Body of pancreas (tissue), 4 donors: Measurements from ENCODE around the gene AZIN2.

Experiments used
- CTCF ChIP-seq, 7 experiments: fragments of 450-650 bp in 4 of 7; fragments of 200-600 bp in 3 of 7; sonication (generic) in 3 of 7; IDR thresholded peaks; one replicate each; pipeline ENCODE4 v1.5.1; 2016 to 2019; ENCODE audit warnings: antibody characterized with exemption in 7 of 7
- POLR2A ChIP-seq, 3 donors: fragments of 450-650 bp; IDR thresholded peaks; one replicate each; pipeline ENCODE4 v1.6.1; 2016; ENCODE audit warnings: antibody characterized with exemption in 3 of 3, mild to moderate bottlenecking in 2 of 3

GRCh38 chr1:33096363-33097005 lies 15.5 kb downstream of the AZIN2 start:
- TF ChIP-seq CTCF (IDR thresholded peaks at IDR 0.05) = no peak
- TF ChIP-seq POLR2A (IDR thresholded peaks at IDR 0.05) = no peak
